Muscle layer of colon (tissue), 2 donors: ENCODE results near the gene SYCP2L.
"Not testable (repeated sequence)": the region's sequence is repeated elsewhere in the genome, so short reads cannot be mapped to it uniquely, and the experiment has no call there.

Source experiments
- H3K27ac ChIP-seq: one replicate; pipeline ENCODE4 v1.7.0; 2013; ENCODE audit warnings: low read depth, mild to moderate bottlenecking, low read length, moderate library complexity
- H3K27me3 ChIP-seq, 2 donors: one replicate each; pipeline ENCODE4 v1.7.0; 2013; ENCODE audit warnings: low read length in 2 of 2, mild to moderate bottlenecking in 2 of 2; ENCODE audit not compliant: insufficient read depth in 2 of 2, control insufficient read depth in 1 of 2
- H3K36me3 ChIP-seq: one replicate; pipeline ENCODE4 v1.7.0; 2013; ENCODE audit warnings: mild to moderate bottlenecking, low read length; ENCODE audit not compliant: insufficient read depth
- H3K4me1 ChIP-seq: one replicate; pipeline ENCODE4 v1.7.0; 2013; ENCODE audit warnings: mild to moderate bottlenecking, low read length; ENCODE audit not compliant: insufficient read depth
- H3K4me3 ChIP-seq, 2 donors: one replicate each; pipeline ENCODE4 v1.7.0; 2013; ENCODE audit warnings: low read length in 2 of 2, low read depth in 1 of 2, mild to moderate bottlenecking in 1 of 2, moderate library complexity in 1 of 2
- H3K9ac ChIP-seq: one replicate; pipeline ENCODE4 v1.7.0; 2013; ENCODE audit warnings: low read length
- H3K9me3 ChIP-seq: one replicate; pipeline ENCODE4 v1.7.0; 2013; ENCODE audit warnings: mild to moderate bottlenecking, low read length
- donor health status: abdominal sarcoma.
- donor health status: Adenocarcinoma of cecum.

The SYCP2L gene

GRCh38 chr6:10854922-10855632 is 31.8 kb upstream of the SYCP2L start:
- Histone ChIP-seq H3K27ac (no peak overlapping the region), H3K36me3 (no peaks in the 10 kb centered on the region), H3K9ac (no peak overlapping the region), H3K4me3 (no peak overlapping the region), H3K4me1 (no peaks in the 10 kb centered on the region), H3K27me3 (no peaks in the 10 kb centered on the region), H3K9me3 (no peaks in the 10 kb centered on the region)

GRCh38 chr6:10857259-10857658 is 29.6 kb upstream of the SYCP2L start:
- Histone ChIP-seq H3K9ac (no peak overlapping the region), H3K9me3 (no peaks in the 10 kb centered on the region), H3K27me3 (no peaks in the 10 kb centered on the region), H3K27ac (no peak overlapping the region), H3K4me3 (no peak overlapping the region), H3K4me1 (no peaks in the 10 kb centered on the region), H3K36me3 (no peaks in the 10 kb centered on the region)

DNA sequence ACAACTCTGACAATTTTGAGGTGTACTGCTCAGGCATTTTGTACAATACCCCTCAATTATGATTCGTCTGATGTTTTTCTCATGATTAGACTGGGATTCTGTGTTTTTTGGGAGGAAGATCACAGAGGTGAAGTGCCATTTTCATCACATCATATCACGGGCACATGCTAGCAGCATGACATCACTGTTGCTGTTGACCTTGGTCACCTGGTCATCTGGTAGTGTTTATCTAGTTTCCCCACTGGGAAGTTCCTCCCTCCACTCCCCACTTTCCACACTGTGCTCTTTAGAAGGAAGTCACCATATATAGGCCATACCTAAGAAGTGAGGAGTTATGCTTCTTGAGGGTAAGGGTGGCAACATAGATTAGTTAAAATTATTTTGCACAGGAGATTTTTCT is 25.8 kb upstream of the SYCP2L start:
- Histone ChIP-seq H3K27me3 (no peaks in the 10 kb centered on the region), H3K36me3 (no peaks in the 10 kb centered on the region), H3K27ac (no peak overlapping the region), H3K4me1 (no peaks in the 10 kb centered on the region), H3K4me3 (no peak overlapping the region), H3K9ac (no peak overlapping the region), H3K9me3 (no peaks in the 10 kb centered on the region)

- Histone ChIP-seq H3K9me3 (no peaks in the 10 kb centered on the region), H3K27me3 (no peaks in the 10 kb centered on the region), H3K4me3 (no peak overlapping the region), H3K9ac (no peak overlapping the region), H3K4me1 (no peaks in the 10 kb centered on the region), H3K27ac (no peak overlapping the region), H3K36me3 (no peaks in the 10 kb centered on the region)
Measured at GRCh38 chr6:10862361-10862760, 24.5 kb upstream of the SYCP2L start.

DNA sequence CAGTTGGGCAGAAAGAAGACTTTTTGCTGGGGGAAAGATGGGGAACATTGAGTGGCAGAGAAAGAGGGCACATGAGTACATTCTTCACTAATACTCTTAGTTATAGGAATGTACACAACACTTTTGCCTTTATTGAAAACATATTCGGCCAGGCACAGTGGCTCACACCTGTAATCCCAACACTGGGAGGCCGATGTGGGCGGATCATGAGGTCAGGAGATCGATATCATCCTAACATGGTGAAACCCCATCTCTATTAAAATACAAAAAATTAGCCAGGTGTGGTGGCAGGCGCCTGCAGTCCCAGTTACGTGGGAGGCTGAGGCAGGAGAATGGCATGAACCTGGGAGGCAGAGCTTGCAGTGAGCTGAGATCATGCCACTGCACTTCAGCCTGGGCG is 23.8 kb upstream of the SYCP2L start:
- not testable (repeated sequence) for H3K4me1 ChIP-seq, H3K27ac ChIP-seq, H3K9me3 ChIP-seq, H3K36me3 ChIP-seq, H3K27me3 ChIP-seq, H3K9ac ChIP-seq, H3K4me3 ChIP-seq

DNA sequence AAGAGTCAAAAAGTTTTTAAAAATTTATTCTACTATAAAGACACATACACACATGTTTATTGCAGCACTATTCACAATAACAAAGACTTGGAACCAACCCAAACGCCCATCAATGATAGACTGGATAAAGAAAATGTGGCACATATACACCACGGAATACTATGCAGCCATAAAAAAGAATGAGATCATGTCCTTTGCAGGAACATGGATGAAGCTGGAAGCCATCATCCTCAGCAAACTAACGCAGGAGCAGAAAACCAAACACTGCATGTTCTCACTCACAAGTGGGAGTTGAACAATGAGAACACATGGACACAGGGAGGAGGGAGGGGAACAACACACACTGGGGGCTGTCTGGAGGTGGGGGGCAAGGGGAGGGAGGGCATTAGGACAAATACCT is 20.1 kb upstream of the SYCP2L start:
- not testable (repeated sequence) for H3K4me1 ChIP-seq, H3K36me3 ChIP-seq, H3K4me3 ChIP-seq, H3K27me3 ChIP-seq, H3K9me3 ChIP-seq, H3K9ac ChIP-seq, H3K27ac ChIP-seq

- Histone ChIP-seq H3K9ac (no peak overlapping the region), H3K36me3 (no peaks in the 10 kb centered on the region), H3K4me3 (no peak overlapping the region), H3K9me3 (no peaks in the 10 kb centered on the region), H3K4me1 (no peaks in the 10 kb centered on the region), H3K27ac (no peak overlapping the region), H3K27me3 (no peaks in the 10 kb centered on the region)
Measured at GRCh38 chr6:10867952-10868351, 18.9 kb upstream of the SYCP2L start.

GRCh38 chr6:10873374-10873773 is 13.5 kb upstream of the SYCP2L start:
- Histone ChIP-seq H3K4me1 (no peaks in the 10 kb centered on the region), H3K4me3 (no peak overlapping the region), H3K9ac (no peak overlapping the region), H3K36me3 (no peaks in the 10 kb centered on the region), H3K9me3 (no peaks in the 10 kb centered on the region), H3K27me3 (no peaks in the 10 kb centered on the region), H3K27ac (no peak overlapping the region)

GRCh38 chr6:10874207-10874606 is 12.6 kb upstream of the SYCP2L start:
- Histone ChIP-seq H3K27ac (no peak overlapping the region), H3K27me3 (no peaks in the 10 kb centered on the region), H3K4me3 (no peak overlapping the region), H3K9me3 (no peaks in the 10 kb centered on the region), H3K36me3 (no peaks in the 10 kb centered on the region), H3K4me1 (no peaks in the 10 kb centered on the region), H3K9ac (no peak overlapping the region)

- Histone ChIP-seq H3K27me3 (no peaks in the 10 kb centered on the region), H3K4me1 (no peaks in the 10 kb centered on the region), H3K27ac (no peak overlapping the region), H3K36me3 (no peaks in the 10 kb centered on the region), H3K9ac (no peak overlapping the region), H3K9me3 (no peaks in the 10 kb centered on the region), H3K4me3 (no peak overlapping the region)
Measured at GRCh38 chr6:10875026-10875425, 11.8 kb upstream of the SYCP2L start.

- peaks cover 6 to 16% of the 10 kb centered on the region in 2 donors for H3K27me3 ChIP-seq
Measured at GRCh38 chr6:10877012-10877411, 9.8 kb upstream of the SYCP2L start.

DNA sequence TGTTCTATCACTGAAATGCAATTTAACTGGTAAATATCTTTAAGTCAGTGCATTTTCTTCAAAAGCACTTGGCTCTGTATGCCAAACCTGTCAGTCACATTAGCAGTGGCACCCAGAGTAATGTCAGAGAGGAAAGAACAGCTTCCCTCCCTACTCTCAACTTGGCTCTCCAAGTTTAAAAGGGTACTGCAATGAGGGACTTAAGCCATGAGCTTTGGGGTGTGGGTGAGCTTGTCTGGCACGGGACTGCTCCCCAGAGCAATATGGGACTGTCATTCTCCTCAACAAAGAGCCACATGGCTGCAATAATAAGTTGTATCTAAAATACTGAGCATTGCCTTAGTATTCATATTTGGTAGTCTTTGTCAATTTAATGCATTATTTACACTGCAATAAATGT is 9.0 kb upstream of the SYCP2L start:
- Histone ChIP-seq H3K27ac (no peak overlapping the region), H3K4me3 (no peak overlapping the region), H3K27me3 (peaks cover 14 to 25% of the 10 kb centered on the region in 2 donors), H3K4me1 (no peaks in the 10 kb centered on the region), H3K36me3 (no peaks in the 10 kb centered on the region), H3K9ac (no peak overlapping the region), H3K9me3 (no peaks in the 10 kb centered on the region)

More at GRCh38 chr6:10877012-10877411, 9.8 kb upstream of the SYCP2L start:
- H3K9me3 ChIP-seq, result no peaks in the 10 kb centered on the region
- no peak overlapping the region for H3K9ac ChIP-seq
- no peak overlapping the region for H3K4me3 ChIP-seq
- no peaks in the 10 kb centered on the region for H3K4me1 ChIP-seq
- no peak overlapping the region for H3K27ac ChIP-seq
- H3K36me3 ChIP-seq, result no peaks in the 10 kb centered on the region
